ENCODE results near the gene SVIP.

The SVIP gene

GRCh38 chr11:22859756-22860155 is 30.2 kb upstream of the SVIP start:
- ChIA-PET POLR2A (no interaction called here), CTCF (interaction anchor here (1.3 to 2.9 kb wide), 3 partner anchors 9 to 31 kb away, joined by 3 to 13 read pairs (median 4); no protein-coding TSS in a partner anchor)
- no peak for TF ChIP-seq CTCF (IDR thresholded peaks at IDR 0.05; ENCODE audit: control extremely low read depth, extremely low read depth, low read depth, missing control alignments)
- no peak for DNase-seq (ENCODE audit: extremely low spot score)

- TF ChIP-seq CTCF (IDR thresholded peaks at IDR 0.05; ENCODE audit: control extremely low read depth, extremely low read depth, low read depth, missing control alignments) = no peak
- POLR2A ChIA-PET = no interaction called here
- no peak for DNase-seq (ENCODE audit: extremely low spot score)
- CTCF ChIA-PET = interaction anchor here (1.4 to 4.0 kb wide), 5 partner anchors 8 to 64 kb away, joined by 4 to 16 read pairs (median 4); partner anchors contain the start of gene SVIP
Measured at GRCh38 chr11:22851477-22851876, 21.9 kb upstream of the SVIP start.

GRCh38 chr11:22846726-22847125 is 17.1 kb upstream of the SVIP start:
- ChIA-PET CTCF (no interaction called here), POLR2A (no interaction called here)
- no peak for DNase-seq (ENCODE audit: extremely low spot score)
- TF ChIP-seq CTCF (IDR thresholded peaks at IDR 0.05; ENCODE audit: control extremely low read depth, extremely low read depth, low read depth, missing control alignments) = no peak

GRCh38 chr11:22832315-22833015 is 2.9 kb upstream of the SVIP start:
- POLR2A ChIA-PET = no interaction called here
- DNase-seq (ENCODE audit: extremely low spot score) = no peak
- CTCF ChIA-PET = no interaction called here
- no peak for TF ChIP-seq CTCF (IDR thresholded peaks at IDR 0.05; ENCODE audit: control extremely low read depth, extremely low read depth, low read depth, missing control alignments)

- CTCF ChIA-PET = interaction anchor here (0.7 to 3.2 kb wide), 23 partner anchors 8 to 660 kb away, joined by 3 to 26 read pairs (median 7); no protein-coding TSS in a partner anchor
- DNase-seq (ENCODE audit: extremely low spot score) = no peak
- POLR2A ChIA-PET = interaction anchor here (0.6 kb wide), 1 partner anchor 10 kb away, joined by 5 read pairs; no protein-coding TSS in a partner anchor
- TF ChIP-seq CTCF (IDR thresholded peaks at IDR 0.05; ENCODE audit: control extremely low read depth, extremely low read depth, low read depth, missing control alignments) = no peak
Measured at GRCh38 chr11:22830082-22830414, 447 bp upstream of the SVIP start.

GRCh38 chr11:22828373-22828772 is 1.2 kb downstream of the SVIP start:
- POLR2A ChIA-PET = interaction anchor here (0.8 kb wide), 1 partner anchor 19 kb away, joined by 6 read pairs; no protein-coding TSS in a partner anchor
- CTCF ChIA-PET = interaction anchor here (0.8 to 3.2 kb wide), 13 partner anchors 8 to 491 kb away, joined by 3 to 26 read pairs (median 11); partner anchors contain the start of genes CCDC179 and FANCF
- TF ChIP-seq CTCF (IDR thresholded peaks at IDR 0.05; ENCODE audit: control extremely low read depth, extremely low read depth, low read depth, missing control alignments) = no peak
- DNase-seq (ENCODE audit: extremely low spot score) = no peak

Measured in GM10248 (cell line).